Endothelial cell of umbilical vein (primary cell): ENCODE measurements around the gene FMN1.

ENCODE experiments used
- FOS ChIP-seq: IDR thresholded peaks from 2 replicates; pipeline ENCODE4 v1.6.1; 2011; ENCODE audit warnings: mild to moderate bottlenecking, low read length, moderate library complexity, borderline replicate concordance; ENCODE audit not compliant: insufficient read depth
- POLR2A ChIP-seq: IDR thresholded peaks from 2 replicates; pipeline ENCODE4 v1.6.1; 2012; ENCODE audit warnings: low read depth, mild to moderate bottlenecking, control low read depth, low read length
- POLR2AphosphoS5 ChIP-seq: IDR thresholded peaks from 2 replicates; pipeline ENCODE4 v1.6.1; 2012; ENCODE audit warnings: low read depth, mild to moderate bottlenecking, control low read depth, low read length, moderate library complexity; ENCODE audit not compliant: insufficient read depth
- TF ChIP-seq, protein P1 (sequence below), 2 donors: IDR thresholded peaks; 1 replicate in 1 of 2; 2 replicates in 1 of 2; pipeline ENCODE4 v1.5.1; 2011; ENCODE audit warnings: low read length in 2 of 2, mild to moderate bottlenecking in 2 of 2, moderate library complexity in 2 of 2, control low read depth in 1 of 2, inconsistent platforms in 1 of 2, low read depth in 1 of 2; ENCODE audit not compliant: insufficient read depth in 1 of 2; ENCODE audit errors: extremely low read depth in 1 of 2

DNA sequence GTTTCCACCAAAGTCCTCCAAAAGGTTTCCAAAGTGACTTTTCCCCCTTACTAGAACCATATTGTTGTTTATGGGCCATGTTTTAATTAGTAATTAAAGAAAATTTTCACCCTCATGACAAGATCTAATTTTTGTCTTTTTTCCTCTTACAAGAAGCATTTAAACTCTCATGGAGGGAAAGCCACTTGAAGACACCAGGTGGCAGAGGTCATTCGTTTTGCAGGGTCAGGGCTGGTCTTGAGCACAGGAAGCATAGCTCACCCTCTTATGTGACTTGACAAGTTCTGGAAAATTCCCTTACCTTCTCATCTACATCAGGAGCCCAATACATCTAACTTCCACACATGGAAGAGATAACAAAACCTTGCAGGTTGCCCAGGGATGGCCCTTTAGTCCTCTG is 313.0 kb downstream of the FMN1 start:
- TF ChIP-seq, protein P1, sequence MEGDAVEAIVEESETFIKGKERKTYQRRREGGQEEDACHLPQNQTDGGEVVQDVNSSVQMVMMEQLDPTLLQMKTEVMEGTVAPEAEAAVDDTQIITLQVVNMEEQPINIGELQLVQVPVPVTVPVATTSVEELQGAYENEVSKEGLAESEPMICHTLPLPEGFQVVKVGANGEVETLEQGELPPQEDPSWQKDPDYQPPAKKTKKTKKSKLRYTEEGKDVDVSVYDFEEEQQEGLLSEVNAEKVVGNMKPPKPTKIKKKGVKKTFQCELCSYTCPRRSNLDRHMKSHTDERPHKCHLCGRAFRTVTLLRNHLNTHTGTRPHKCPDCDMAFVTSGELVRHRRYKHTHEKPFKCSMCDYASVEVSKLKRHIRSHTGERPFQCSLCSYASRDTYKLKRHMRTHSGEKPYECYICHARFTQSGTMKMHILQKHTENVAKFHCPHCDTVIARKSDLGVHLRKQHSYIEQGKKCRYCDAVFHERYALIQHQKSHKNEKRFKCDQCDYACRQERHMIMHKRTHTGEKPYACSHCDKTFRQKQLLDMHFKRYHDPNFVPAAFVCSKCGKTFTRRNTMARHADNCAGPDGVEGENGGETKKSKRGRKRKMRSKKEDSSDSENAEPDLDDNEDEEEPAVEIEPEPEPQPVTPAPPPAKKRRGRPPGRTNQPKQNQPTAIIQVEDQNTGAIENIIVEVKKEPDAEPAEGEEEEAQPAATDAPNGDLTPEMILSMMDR (IDR thresholded peaks at IDR 0.05; ENCODE audit: extremely low read depth in 1 of 2, insufficient read depth in 1 of 2, low read depth in 1 of 2, low read length in 2 of 2) = no peak
- no peak for TF ChIP-seq FOS
- TF ChIP-seq POLR2A = no peak
- no peak for TF ChIP-seq POLR2AphosphoS5
